Suprapubic skin (tissue), 4 donors: ENCODE data around the gene TMEM132D. TPM values are rescaled to one million over a fixed set of nuclear protein-coding genes. Genes with fewer than 3 reads are reported as not detected.
"Not testable (repeated sequence)": the region's sequence is repeated elsewhere in the genome, so short reads cannot be mapped to it uniquely, and the experiment has no call there.

Experiments used
- DNase-seq, 2 donors: peaks; one replicate each; pipeline ENCODE4 v3.0.0-alpha.2; 2019; ENCODE audit warnings: low spot score in 2 of 2
- H3K27ac ChIP-seq: fragments of 200-600 bp; sonication (generic); one replicate; pipeline ENCODE4 v1.5.1; 2019
- H3K27me3 ChIP-seq: fragments of 200-600 bp; sonication (generic); one replicate; pipeline ENCODE4 v1.5.1; 2019
- H3K36me3 ChIP-seq: fragments of 200-600 bp; sonication (generic); one replicate; pipeline ENCODE4 v1.5.1; 2019
- H3K4me1 ChIP-seq: fragments of 200-600 bp; sonication (generic); one replicate; pipeline ENCODE4 v1.5.1; 2019
- H3K4me3 ChIP-seq: fragments of 200-600 bp; sonication (generic); one replicate; pipeline ENCODE4 v1.5.1; 2019; ENCODE audit warnings: mild to moderate bottlenecking
- H3K9me3 ChIP-seq: fragments of 200-600 bp; sonication (generic); one replicate; pipeline ENCODE4 v1.5.1; 2019
- CTCF ChIP-seq, 2 donors: fragments of 200-600 bp in 1 of 2; fragments of 450-650 bp in 1 of 2; sonication (generic) in 1 of 2; IDR thresholded peaks; one replicate each; pipeline ENCODE4 v1.5.1; 2016 to 2019; ENCODE audit warnings: antibody characterized with exemption in 2 of 2, mild to moderate bottlenecking in 1 of 2, moderate library complexity in 1 of 2
- EP300 ChIP-seq: sonication (generic); formaldehyde crosslinking; IDR thresholded peaks from one replicate; pipeline ENCODE4 v1.6.1; 2017; ENCODE audit warnings: antibody characterized with exemption
- POLR2A ChIP-seq, 2 donors: fragments of 450-650 bp; IDR thresholded peaks; one replicate each; pipeline ENCODE4 v1.6.1; 2017; ENCODE audit warnings: antibody characterized with exemption in 2 of 2, mild to moderate bottlenecking in 2 of 2, moderate library complexity in 2 of 2
- POLR2AphosphoS5 ChIP-seq, 3 donors: sonication (generic); formaldehyde crosslinking; IDR thresholded peaks; one replicate each; pipeline ENCODE4 v1.6.1; 2017; ENCODE audit warnings: antibody characterized with exemption in 3 of 3
- WGBS: methylation state at CpG from one replicate; pipeline ENCODE4 v1.1.5; 2018; 5-methylcytosine and 5-hydroxymethylcytosine counted together
- total RNA-seq, 4 donors: library from RNA; depleted of rRNA; stranded (reverse); fragments of >200 nt; gene quantifications; one replicate each; pipeline ENCODE4 v1.1.0, GENCODE V29; 2016

TMEM132D gene
- total RNA-seq, 4 donors from 2014 or later: 0.10 to 0.64 TPM; not detected in 2

- no peak overlapping the region for H3K27ac ChIP-seq
- H3K4me3 ChIP-seq: no peak overlapping the region
- H3K36me3 ChIP-seq: no peaks in the 10 kb centered on the region
- no peaks in the 10 kb centered on the region for H3K4me1 ChIP-seq
- DNase-seq: no peak
- no peaks in the 10 kb centered on the region for H3K9me3 ChIP-seq
- no peak for TF ChIP-seq POLR2AphosphoS5 (IDR thresholded peaks at IDR 0.05)
- TF ChIP-seq EP300: no peak
- TF ChIP-seq CTCF (IDR thresholded peaks at IDR 0.05): no peak
- TF ChIP-seq POLR2A (IDR thresholded peaks at IDR 0.05): no peak
- H3K27me3 ChIP-seq: peaks cover 3% of the 10 kb centered on the region
These were observed 851.5 kb downstream of the TMEM132D start for GRCh38 chr12:129052373-129052772.

- no peaks in the 10 kb centered on the region for H3K9me3 ChIP-seq
- no peak overlapping the region for H3K4me3 ChIP-seq
- TF ChIP-seq CTCF (IDR thresholded peaks at IDR 0.05): no peak
- TF ChIP-seq POLR2AphosphoS5 (IDR thresholded peaks at IDR 0.05): no peak
- no peak for TF ChIP-seq POLR2A (IDR thresholded peaks at IDR 0.05)
- no peak for TF ChIP-seq EP300
- WGBS: 0% methylated on average over 1 of the region's 1 CpG
- no peak overlapping the region for H3K27ac ChIP-seq
- H3K27me3 ChIP-seq: peaks cover 3% of the 10 kb centered on the region
- H3K36me3 ChIP-seq: no peaks in the 10 kb centered on the region
- H3K4me1 ChIP-seq: no peaks in the 10 kb centered on the region
- DNase-seq: no peak
These were observed 853.9 kb downstream of the TMEM132D start for GRCh38 chr12:129049917-129050316.

GRCh38 chr12:129043334-129043733 is 860.5 kb downstream of the TMEM132D start:
- not testable (repeated sequence) for DNase-seq, H3K36me3 ChIP-seq
- over 99% methylated on average over 7 of the region's 11 CpGs for WGBS

GRCh38 chr12:129036135-129036534 is 867.7 kb downstream of the TMEM132D start:
- H3K27me3 ChIP-seq: no peaks in the 10 kb centered on the region
- H3K36me3 ChIP-seq: no peaks in the 10 kb centered on the region
- TF ChIP-seq POLR2AphosphoS5 (IDR thresholded peaks at IDR 0.05): no peak
- no peak for TF ChIP-seq CTCF (IDR thresholded peaks at IDR 0.05)
- TF ChIP-seq EP300: no peak
- TF ChIP-seq POLR2A (IDR thresholded peaks at IDR 0.05): no peak
- DNase-seq: no peak
- H3K9me3 ChIP-seq: no peaks in the 10 kb centered on the region
- no peak overlapping the region for H3K27ac ChIP-seq
- H3K4me1 ChIP-seq: no peaks in the 10 kb centered on the region
- WGBS: 88% methylated on average over 9 of the region's 9 CpGs
- no peak overlapping the region for H3K4me3 ChIP-seq

More at GRCh38 chr12:129043334-129043733, 860.5 kb downstream of the TMEM132D start:
- H3K27me3 ChIP-seq, H3K9me3 ChIP-seq, H3K4me1 ChIP-seq, H3K4me3 ChIP-seq, H3K27ac ChIP-seq: not testable (repeated sequence)

- Histone ChIP-seq H3K36me3 (no peaks in the 10 kb centered on the region), H3K4me1 (no peaks in the 10 kb centered on the region), H3K27me3 (no peaks in the 10 kb centered on the region), H3K9me3 (no peaks in the 10 kb centered on the region), H3K27ac (no peak overlapping the region), H3K4me3 (no peak overlapping the region)
- WGBS: 71% methylated on average over 15 of the region's 15 CpGs
- DNase-seq: no peak
- TF ChIP-seq EP300: no peak
- TF ChIP-seq POLR2AphosphoS5 (IDR thresholded peaks at IDR 0.05): no peak
These were observed 869.1 kb downstream of the TMEM132D start for GRCh38 chr12:129034558-129035289.

GRCh38 chr12:129028844-129029243 is 875.0 kb downstream of the TMEM132D start:
- Histone ChIP-seq H3K27me3 (no peaks in the 10 kb centered on the region), H3K9me3 (no peaks in the 10 kb centered on the region), H3K4me1 (no peaks in the 10 kb centered on the region), H3K4me3 (no peak overlapping the region), H3K36me3 (no peaks in the 10 kb centered on the region), H3K27ac (no peak overlapping the region)
- no peak for DNase-seq
- no peak for TF ChIP-seq POLR2A (IDR thresholded peaks at IDR 0.05)
- no peak for TF ChIP-seq POLR2AphosphoS5 (IDR thresholded peaks at IDR 0.05)
- TF ChIP-seq CTCF (IDR thresholded peaks at IDR 0.05): no peak
- no peak for TF ChIP-seq EP300
- 38% methylated on average over 16 of the region's 16 CpGs for WGBS
